Skin of body (tissue), 2 donors: ENCODE measurements around the gene MTUS2. TPM values are rescaled to one million over a fixed set of nuclear protein-coding genes. Genes with fewer than 3 reads are reported as not detected.

Source experiments
- DNase-seq: peaks from one replicate; lab custom pipeline; 2025; lab: John Stamatoyannopoulos, UW
- total RNA-seq: library from RNA; depleted of rRNA; stranded (reverse); fragments of >200 nt; gene quantifications from one replicate; pipeline ENCODE4 v1.2.3, GENCODE V29; 2014

Gene MTUS2
- total RNA-seq, 1 donor from 2014 or later, result 1.2 TPM

DNA sequence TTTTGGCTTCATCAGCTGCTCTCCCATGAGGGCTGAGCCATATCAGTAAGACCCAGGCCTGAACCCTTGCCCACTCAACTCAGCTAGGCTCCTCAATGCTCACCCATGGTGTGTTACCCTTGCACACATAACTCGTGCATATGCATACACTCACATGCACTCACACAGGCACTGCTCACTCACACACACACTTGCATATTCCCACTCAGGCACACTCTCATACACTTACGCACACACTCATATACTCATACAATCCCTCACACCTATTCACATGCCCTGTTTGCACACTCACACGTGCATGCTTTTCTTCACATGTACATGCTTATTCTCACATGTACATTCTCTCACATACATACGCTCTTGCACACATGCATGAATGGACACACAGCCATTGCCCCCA lies 681.5 kb downstream of the MTUS2 start:
- no peak for DNase-seq

DNA sequence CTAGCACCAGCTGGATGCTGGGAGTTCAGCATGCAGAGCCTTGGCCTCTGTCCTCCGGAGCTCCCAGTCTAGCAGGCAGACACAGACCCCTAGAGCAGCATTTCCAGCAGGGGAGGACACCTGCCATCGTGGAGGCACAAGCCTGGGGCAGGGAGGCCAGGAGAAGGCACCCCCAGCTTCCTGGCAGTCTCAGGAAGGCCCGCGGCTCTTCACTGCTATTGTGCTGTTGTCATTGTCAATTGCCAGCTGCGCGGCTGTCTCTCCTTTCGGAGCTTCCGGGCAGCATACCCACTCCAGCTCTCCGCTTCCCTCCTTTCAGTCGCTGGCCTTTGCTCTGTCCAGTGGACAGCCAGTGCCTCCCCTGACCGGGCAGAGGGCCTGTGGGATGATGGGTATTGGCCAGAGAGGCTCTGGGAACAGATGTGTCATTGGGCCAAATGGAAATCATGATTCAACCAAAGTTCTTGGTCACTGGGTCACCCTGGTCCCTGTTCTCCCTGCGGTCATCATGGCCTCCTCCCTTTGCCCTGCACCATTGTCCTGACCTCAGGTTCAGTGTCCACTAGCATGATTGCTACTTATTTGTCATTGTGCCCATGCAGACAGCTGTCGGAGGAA lies 682.4 kb downstream of the MTUS2 start:
- no peak for DNase-seq

DNA sequence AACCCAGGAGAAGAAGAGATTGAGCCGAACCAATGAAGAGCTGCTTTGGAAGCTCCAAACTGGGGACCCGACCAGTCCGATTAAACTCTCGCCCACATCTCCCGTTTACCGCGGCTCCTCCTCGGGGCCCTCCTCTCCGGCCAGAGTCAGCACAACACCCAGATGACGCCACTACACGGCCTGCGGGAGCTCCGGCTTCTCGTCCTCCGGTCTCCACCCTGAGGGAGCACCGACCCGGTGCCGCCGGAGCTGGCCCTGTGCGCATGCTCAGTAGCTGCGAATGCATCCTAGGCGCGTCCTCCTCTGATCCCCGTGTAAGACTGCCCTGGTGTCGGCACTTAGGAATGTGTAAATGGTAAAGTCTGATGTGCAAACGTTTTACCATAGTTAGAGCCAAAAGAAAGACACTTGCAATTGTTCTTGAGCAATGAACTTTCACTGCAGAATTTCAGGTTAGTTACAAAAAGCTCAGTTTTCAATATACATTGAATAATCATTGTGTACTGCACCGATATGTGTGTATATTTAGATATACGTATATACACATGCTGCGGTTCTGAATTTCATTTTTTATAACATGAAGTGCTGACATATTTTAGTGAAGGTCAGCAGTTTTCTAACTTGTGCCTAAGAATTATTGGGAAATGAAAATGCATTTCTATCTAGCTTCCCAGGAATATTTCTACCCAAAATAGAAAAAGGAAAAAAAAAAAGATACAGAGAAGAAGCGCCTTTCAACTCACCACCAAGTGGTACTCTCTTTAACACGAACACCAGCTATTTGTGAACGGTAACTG lies 683.1 kb downstream of the MTUS2 start:
- DNase-seq, result no peak

DNA sequence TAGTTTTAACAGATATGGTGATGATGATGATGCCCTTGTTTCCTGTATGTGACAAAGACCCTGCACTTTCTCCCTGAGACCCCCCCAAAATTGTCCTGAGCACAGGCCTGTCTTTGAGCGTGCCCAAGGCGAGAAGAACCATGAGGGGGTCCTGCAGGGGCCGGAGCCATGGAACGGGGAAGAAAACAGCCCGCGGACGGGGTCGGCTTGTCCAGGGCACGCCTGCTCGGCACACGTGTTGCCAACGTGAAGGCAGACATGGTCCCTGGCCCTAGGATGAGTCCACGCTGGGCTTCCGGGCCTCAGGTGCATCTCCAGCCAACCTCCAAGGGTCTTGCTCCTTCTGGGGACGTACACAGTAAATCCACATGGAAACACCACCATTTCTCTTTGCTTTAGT lies 684.6 kb downstream of the MTUS2 start:
- DNase-seq, result no peak

DNA sequence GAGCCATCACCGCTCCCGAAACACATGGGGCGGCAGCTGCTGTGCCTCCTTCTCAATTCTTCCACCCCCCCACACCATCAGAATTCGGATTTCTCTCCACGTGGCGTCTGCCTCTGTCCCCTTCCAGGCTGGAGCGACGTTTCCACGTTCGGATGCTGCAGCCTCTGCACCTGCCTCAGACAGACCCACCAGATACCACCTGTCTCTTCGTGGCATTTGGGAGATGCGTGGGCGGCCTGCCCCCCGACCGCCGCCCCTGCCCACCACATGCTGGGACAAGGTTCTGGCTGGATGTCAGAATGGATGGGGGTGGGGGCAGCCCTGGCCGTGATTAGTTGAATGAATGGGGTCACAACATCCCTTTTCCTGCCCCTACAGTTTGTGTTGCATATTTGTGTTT lies 685.4 kb downstream of the MTUS2 start:
- DNase-seq, result no peak

DNA sequence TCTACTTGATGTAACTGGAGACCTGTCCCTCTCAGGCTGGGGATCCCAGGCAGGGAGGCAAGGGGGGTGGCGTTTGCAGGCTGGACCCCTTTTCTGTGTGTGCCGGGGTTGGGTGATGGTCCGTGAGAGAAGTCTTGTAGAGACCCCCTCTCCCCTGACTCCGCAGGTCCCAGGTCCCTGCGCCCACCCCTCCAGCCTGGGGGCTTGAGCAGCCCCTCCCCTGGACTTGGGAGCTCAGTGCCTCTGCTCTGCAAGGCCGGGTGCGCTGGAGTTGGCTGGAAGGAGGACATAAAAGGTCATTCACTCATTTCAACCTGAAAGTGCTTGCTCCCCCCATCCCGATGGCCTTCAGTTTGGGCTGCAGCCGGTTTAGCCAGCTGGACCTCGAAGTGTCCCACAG lies 685.8 kb downstream of the MTUS2 start:
- no peak for DNase-seq

DNA sequence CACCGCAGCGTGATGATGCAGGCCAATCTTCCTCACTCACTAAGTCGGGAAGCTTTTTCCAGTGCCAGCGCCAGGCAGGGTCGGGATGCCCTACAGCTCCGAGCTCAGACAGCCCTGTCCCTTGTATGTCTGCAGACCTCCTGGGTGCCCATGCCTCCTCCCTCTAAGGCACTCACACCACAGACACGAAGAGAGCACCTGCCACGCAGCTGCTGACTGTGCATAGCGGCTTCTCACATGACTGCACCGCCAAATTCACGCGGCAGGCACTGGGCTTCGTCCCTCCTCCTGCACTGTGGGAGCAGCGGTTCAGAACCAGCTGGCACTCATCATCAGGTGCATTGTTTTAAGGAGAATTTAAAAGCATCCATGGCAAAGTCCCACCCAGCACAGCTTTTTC lies 687.2 kb downstream of the MTUS2 start:
- DNase-seq, result no peak

DNA sequence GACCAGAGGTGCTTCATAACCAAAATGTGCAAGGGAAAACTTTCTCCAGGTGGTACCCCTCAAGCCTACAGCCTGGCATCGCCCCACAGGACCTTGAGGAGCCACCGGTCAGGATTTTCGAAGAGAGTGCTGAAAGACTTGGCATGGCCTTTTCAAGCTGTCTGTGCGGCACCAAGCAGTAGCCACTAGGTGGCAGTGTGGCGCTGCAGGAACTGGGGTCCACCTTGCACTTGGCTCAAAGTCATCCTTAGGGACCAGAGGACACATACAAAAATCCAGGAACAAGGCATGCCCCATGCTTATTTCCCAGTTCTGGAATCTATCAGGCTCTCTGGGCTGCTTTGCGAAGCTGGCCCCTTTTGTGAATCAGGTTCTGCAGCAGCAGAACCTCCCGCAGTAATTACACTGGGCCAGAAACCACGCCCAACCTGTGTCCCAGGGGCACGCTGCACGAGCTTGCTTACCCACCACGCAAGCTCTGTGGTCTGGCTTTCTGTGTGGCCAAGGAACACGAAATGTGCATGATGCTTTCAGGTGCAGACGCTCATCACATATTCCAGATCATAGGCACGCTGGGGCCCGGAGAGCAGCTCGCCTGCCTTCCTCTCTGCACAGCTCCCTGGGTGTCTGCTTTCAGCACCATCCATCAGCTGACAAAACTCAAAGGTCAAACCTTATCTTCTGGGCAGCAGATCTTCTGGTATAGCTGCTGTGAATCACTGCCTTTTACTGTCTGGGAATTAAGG lies 688.2 kb downstream of the MTUS2 start:
- DNase-seq, result peak; percentile 77

DNA sequence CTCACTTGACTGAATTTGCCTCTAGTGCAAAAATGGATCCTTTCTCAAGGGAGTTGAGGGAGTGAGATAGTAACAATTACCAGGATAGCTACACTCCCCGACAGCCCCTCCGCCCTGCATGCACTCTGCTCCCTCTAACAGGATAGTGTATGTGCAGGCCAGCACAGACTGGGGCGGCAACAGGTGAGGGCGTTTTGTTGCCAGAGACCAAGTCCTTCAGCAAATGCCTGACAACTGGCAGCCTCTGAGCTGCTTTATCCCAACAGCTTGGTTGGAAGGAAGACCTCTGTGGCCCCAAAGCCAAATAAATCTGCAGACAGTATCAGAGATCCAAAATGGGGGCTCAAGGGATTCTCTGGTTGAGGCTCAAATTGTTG lies 688.7 kb downstream of the MTUS2 start:
- no peak for DNase-seq

DNA sequence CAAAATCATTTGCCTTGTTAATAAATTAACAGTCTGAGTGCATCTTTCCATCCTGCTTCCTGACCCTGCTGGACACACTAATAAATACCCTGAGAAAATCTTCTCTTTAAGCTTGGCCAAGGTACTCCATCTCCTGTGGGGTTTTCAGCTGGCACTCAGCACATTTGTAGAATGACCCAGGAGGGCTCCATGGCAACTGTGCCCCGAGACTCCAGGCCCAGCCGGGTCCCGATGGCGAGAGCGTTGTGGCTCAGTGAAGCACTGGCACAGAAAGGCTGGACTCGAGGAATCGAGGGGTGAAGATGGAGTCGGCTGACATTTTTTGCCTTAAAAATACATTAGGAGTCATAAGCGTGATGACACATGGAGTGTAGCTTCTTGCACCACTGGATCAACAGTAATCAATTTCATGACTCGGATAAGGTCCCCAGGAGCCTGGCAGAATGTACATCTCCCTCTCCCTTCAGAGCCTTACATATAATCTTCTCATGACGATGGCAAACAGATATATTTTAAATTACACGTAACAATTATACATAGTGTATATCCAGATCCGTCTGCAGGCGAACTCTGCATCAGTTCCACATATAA lies 690.0 kb downstream of the MTUS2 start:
- no peak for DNase-seq

DNA sequence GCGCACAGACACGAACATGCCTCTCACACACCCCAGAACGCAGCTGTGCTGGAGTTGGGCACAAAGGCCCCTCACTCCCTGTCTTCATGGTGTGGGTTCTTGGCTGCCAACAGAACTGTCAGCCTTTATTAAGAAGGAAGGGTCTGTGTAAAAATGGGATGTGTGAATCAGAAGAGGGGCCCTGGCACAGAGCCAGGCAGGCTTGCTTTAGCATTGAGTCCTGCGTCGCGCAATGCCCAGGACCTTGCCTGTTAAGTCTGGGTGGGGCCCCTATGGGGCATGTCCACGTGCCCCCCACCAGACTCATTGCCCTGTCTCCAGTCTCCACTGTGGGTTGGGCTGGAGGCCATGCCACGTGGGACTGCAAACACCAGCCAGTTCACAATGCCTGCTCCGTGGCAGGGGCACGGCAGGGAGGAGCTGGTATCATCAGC lies 690.5 kb downstream of the MTUS2 start:
- no peak for DNase-seq

DNA sequence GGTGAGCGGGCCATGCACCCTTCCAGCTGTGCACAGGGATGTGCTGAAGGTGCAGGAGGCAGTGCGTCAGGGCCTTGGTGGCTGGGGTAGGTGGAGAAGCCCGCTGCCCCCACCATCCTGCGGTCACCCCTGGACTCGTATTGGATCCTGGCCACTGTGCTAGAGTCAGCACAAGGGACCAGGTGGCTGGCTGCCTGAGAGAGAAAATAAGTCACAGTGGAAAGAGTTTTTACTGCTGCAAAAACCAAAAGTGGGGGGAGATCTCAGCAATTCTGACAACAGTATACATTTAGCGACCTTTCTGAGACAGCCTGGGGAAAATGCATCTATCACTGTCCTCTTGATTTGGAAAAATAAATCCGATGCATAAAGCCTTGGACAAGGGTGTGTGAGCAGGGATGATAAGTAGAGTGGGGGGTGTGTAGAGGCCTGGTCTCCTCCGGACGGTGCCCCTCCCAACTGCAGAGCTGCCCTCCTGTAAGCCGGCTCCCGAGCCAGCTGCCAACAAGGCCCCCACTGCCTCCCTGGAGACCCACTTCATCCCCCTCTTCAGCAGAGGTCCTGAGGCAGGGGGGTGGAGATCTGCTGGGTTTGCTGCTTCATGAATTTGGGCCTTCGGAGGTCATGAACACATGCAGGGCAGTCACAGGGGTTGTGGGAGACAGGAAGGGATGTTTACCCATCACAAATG lies 691.1 kb downstream of the MTUS2 start:
- no peak for DNase-seq

DNA sequence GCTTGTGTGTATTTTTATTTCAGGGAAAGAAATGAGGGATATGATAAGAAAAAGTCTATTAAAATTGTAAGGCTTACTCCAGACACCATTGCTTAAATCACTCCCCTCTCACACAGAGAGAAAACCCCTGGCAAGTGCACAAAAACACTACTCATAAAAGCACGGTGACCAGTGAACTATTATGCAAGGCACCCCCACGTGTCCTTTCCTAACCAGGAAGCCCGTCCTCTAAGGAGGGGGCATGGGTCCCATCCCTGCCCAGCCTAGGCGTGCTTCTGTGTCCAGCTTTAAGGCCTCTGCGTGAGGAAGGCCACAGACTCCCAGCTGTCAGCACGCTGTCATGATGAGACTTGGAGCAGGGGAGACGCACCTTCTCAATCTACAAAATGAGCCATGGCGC lies 691.8 kb downstream of the MTUS2 start:
- DNase-seq, result no peak

DNA sequence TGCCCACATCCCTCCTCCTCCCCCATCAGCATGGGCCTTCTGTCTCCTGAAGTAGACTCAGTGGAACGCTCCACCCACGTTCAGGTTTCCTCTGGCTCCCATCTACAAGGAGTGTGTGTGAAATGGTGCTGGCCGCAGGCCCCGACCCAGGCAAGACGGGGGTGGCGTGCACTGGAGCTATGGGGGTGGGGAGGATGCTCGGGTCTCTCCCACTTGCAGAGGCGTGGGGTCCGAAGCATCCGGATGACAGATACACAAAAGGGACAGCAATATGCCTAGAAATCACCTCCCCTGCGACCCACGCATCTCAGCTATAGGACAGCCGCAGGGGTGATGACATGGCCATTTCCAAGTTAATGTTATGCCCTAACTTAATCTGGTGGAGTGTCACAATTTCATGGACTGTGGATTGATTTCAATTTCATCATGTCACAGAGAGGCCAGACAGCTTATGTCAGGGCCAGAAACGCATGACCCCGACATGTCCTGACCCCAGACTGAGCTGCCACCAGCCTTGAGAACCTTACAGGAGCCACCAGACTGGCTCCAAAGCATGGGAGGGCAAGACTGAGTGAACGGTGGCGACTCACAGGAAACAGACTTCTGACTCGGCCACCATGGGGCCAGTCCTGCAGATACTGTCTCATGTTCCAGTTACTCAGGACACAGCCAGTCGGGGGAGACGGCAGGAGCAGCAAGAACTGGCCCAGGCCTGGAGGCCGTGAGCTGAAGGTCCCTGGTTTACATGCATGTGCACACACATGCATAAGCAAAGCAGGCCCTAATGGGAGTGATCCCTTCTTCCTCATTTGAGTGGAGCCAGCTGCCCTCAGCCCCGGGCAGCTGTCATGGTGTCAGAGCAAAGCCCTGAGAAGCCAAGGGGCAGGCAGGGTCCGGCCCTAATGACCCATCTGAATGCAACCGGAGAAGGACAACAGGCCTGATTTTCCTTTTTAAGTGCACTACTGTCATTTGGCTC lies 693.2 kb downstream of the MTUS2 start:
- DNase-seq, result no peak

DNA sequence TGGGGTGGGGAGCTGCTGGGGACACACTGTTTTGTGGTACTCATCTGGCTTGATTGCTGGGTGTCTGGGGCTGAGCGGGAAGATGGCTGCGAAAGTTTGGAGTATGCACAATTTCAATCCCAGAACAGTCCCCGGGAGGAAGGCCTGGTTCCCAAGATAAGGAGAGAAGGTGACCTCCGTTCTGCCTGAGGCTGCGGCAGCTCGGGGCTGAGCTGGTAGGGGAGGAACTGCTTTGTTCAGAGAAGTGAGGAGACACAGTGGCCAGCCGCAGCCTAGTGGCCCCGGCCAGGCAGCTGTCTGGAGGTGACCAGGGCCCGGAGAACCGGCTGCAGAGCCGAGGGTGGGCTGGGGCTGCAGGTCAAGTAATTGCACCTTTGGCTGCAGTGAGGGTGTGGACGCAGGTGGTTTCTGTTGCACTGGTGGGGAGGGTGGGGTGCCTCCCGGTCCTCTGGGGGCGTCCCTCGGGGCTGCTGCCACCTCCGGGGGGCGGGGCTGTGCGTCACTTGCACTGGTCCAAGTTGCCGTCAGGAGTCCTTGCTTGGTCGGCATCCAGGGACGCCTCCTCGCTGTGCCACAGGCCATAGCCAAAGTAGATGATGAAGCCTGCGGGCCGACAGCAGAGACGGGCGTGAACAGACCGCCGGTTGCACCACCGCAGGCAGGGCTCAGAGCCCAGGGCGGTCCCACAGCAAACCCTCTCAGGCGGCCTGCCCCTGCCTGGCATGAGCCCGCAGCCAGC lies 694.0 kb downstream of the MTUS2 start:
- DNase-seq, result no peak

DNA sequence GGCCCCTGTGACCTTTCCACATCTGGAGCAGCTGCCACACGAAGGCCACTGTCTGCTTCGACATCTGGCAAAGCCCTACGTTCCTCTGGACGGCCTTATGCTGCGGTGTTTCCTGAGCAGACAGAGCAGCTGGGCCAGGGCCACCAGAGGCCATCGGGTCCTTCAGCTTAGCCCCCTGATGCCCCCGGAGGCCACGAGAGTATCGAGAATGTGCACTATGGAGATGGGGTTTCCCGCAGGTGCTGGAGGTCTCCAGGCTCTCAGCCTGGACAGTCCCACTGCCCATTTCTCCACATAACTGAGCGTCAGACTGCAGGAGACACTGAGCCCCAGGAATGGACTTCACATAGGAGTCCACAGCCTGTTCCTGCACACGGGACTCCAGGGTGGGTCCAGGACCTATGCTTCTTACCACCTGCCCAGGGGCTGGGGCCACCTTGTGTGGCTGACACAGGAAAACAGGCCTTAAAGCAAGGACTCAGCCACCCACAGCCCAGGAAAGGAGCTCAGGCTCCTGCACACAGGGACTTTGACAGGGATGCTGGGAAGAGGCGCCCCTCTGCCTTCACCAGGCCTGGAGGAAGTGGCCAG lies 694.7 kb downstream of the MTUS2 start:
- no peak for DNase-seq

DNA sequence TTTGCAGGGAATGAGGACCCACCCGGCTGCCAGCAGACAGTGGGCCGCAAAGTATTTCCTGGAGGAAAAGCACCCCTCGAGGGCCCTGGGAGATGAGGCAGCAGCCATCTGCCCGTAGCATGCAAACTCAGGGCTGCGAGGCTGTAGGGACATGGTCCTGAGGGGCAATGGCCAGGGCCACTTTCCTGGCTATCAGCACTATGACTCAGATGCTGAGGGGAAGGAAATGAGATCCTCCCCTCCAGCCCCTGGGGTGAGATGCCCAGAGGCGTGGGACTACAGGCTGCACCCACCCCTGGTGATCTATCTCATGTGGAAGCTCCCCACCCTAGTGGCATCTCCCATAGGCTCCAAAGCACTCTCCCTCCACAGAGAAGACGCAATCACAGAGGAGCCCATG lies 695.2 kb downstream of the MTUS2 start:
- DNase-seq, result no peak

DNA sequence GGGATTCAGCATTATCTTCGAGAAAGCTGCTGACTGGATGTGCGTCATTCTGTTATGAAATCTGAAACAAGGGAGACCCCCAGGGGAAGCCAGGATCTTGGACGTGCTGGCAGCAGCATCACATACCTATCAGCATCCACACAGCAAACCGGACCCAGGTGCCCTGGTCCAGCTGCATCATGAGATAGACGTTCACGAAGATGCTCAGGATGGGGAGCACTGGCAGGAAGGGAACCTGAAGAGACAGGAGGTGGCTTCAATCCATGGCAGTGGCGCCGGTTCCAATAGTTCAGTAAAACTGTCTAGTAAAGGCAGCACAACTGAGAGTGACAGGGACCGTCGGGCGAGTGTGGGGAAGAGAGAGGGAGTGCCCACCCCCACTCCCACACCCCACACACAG lies 695.9 kb downstream of the MTUS2 start:
- DNase-seq, result no peak

DNA sequence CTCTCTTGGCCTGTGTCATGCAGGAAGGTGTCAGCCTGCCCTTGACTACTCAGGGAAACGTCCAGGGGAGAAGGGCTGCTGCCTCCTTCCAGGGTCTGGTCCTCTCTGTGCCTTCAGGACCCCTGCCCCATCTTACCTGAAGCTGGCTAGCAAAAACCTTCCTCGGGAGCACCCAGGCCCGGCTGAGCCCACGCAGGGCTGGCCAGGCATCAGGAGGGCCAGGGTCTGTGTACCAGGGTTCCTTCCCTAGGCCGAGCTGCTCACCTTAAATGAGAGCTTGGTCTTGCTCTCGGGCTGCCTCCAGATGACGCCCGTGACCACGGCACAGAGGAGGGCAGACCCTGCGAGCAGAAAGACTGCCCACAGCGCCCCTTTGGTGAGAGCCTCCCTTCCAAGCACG lies 696.7 kb downstream of the MTUS2 start:
- no peak for DNase-seq
